Neural cell (in vitro differentiated cells): ENCODE measurements around the gene CELF5. TPM values are rescaled to one million over a fixed set of nuclear protein-coding genes. Genes with fewer than 3 reads are reported as not detected.

Experiments used
- H2AFZ ChIP-seq: fragments of 200-600, 300-800 bp; sonication (generic), shearing (Covaris generic); 2 replicates; pipeline ENCODE4 v1.6.0; 2014; ENCODE audit warnings: low read depth, mild to moderate bottlenecking, antibody characterized with exemption, low read length, moderate library complexity
- H3F3A ChIP-seq: fragments of 200-600 bp; shearing (Covaris generic); 2 replicates; pipeline ENCODE4 v1.6.1; 2016; ENCODE audit warnings: mild to moderate bottlenecking, moderate library complexity, mixed read lengths, antibody characterized with exemption, low read length; ENCODE audit not compliant: insufficient read depth, poor library complexity, severe bottlenecking
- H3K27ac ChIP-seq: fragments of 200-600, 300-800 bp; sonication (generic), shearing (Covaris generic); 2 replicates; pipeline ENCODE4 v1.5.1; 2014; ENCODE audit warnings: mild to moderate bottlenecking, low read length, moderate library complexity
- H3K27me3 ChIP-seq: fragments of 300-800, 200-600 bp; sonication (generic), shearing (Covaris generic); 2 replicates; pipeline ENCODE4 v1.6.0; 2014; ENCODE audit warnings: mild to moderate bottlenecking, low read depth, low read length, moderate library complexity; ENCODE audit not compliant: insufficient read depth
- H3K36me3 ChIP-seq: fragments of 300-800, 200-600 bp; sonication (generic), shearing (Covaris generic); 2 replicates; pipeline ENCODE4 v1.5.1; 2014; ENCODE audit warnings: mild to moderate bottlenecking, antibody characterized with exemption, low read length, moderate library complexity; ENCODE audit not compliant: insufficient read depth
- H3K4me2 ChIP-seq: fragments of 300-800, 200-600 bp; sonication (generic), shearing (Covaris generic); 2 replicates; pipeline ENCODE4 v1.6.0; 2014; ENCODE audit warnings: mild to moderate bottlenecking, low read length
- H3K4me3 ChIP-seq: fragments of 300-800, 200-600 bp; sonication (generic), shearing (Covaris generic); 2 replicates; pipeline ENCODE4 v1.5.1; 2014; ENCODE audit warnings: mild to moderate bottlenecking, low read length, moderate library complexity
- H3K79me2 ChIP-seq: fragments of 200-600 bp; shearing (Covaris generic); replicated peaks from 2 replicates; pipeline ENCODE4 v1.6.0; 2014; ENCODE audit warnings: mild to moderate bottlenecking, low read length, moderate library complexity; ENCODE audit not compliant: insufficient read depth
- H3K9ac ChIP-seq: fragments of 300-800, 200-600 bp; sonication (generic), shearing (Covaris generic); 2 replicates; pipeline ENCODE4 v1.6.1; 2016; ENCODE audit warnings: mild to moderate bottlenecking, low read length, mixed read lengths
- H3K9me2 ChIP-seq: fragments of 200-600 bp; shearing (Covaris generic); 2 replicates; pipeline ENCODE4 v1.6.1; 2016; ENCODE audit warnings: mild to moderate bottlenecking, low read length, mixed read lengths; ENCODE audit not compliant: insufficient read depth
- H3K9me3 ChIP-seq: fragments of 200-600, 300-800 bp; sonication (generic), shearing (Covaris generic); 2 replicates; pipeline ENCODE4 v1.6.1; 2016; ENCODE audit warnings: mild to moderate bottlenecking, mixed run types, low read length, moderate library complexity, mixed read lengths
- H4K20me1 ChIP-seq: fragments of 200-600 bp; shearing (Covaris generic); 2 replicates; pipeline ENCODE4 v1.6.1; 2016; ENCODE audit warnings: mild to moderate bottlenecking, mixed run types; ENCODE audit not compliant: insufficient read depth
- EP300 ChIP-seq: fragments of 450-650 bp; conservative IDR thresholded peaks from 2 replicates; pipeline ENCODE4 v1.6.1; 2014; ENCODE audit warnings: antibody characterized with exemption, mild to moderate bottlenecking, moderate library complexity; ENCODE audit not compliant: poor library complexity, severe bottlenecking
- EZH2 ChIP-seq: fragments of 200-600, 300-800 bp; shearing (Covaris generic), sonication (generic); IDR thresholded peaks from 2 replicates; pipeline ENCODE4 v1.6.1; 2014; ENCODE audit warnings: antibody characterized with exemption, low read length, borderline replicate concordance, mild to moderate bottlenecking; ENCODE audit not compliant: insufficient read depth, poor library complexity, severe bottlenecking
- MXI1 ChIP-seq: fragments of 450-650 bp; conservative IDR thresholded peaks from 2 replicates; pipeline ENCODE4 v1.6.1; 2014; ENCODE audit warnings: antibody characterized with exemption, mild to moderate bottlenecking; ENCODE audit not compliant: poor library complexity, severe bottlenecking
- POLR2AphosphoS5 ChIP-seq: IDR thresholded peaks from 2 replicates; pipeline ENCODE4 v1.6.1; 2012
- SMC3 ChIP-seq: fragments of 450-650 bp; conservative IDR thresholded peaks from 2 replicates; pipeline ENCODE4 v1.6.1; 2014; ENCODE audit warnings: antibody characterized with exemption, mild to moderate bottlenecking, moderate library complexity; ENCODE audit not compliant: poor library complexity
- polyA plus RNA-seq: library from polyadenylated mRNA; depleted of rRNA; stranded (reverse); fragments of >200 nt; gene quantifications from 2 replicates; pipeline ENCODE4 v1.2.3, GENCODE V29; 2014
- TF ChIP-seq, protein P1 (sequence below): fragments of 450-650 bp; IDR thresholded peaks from 2 replicates; pipeline ENCODE4 v1.5.1; 2014; ENCODE audit warnings: antibody characterized with exemption, mild to moderate bottlenecking, moderate library complexity; ENCODE audit not compliant: poor library complexity, severe bottlenecking
- TF ChIP-seq, protein P2 (sequence below): IDR thresholded peaks from 2 replicates; pipeline ENCODE4 v1.6.1; 2012; ENCODE audit warnings: borderline replicate concordance

Gene CELF5
- polyA plus RNA-seq, 1 donor from 2014 or later, result 130 TPM

DNA sequence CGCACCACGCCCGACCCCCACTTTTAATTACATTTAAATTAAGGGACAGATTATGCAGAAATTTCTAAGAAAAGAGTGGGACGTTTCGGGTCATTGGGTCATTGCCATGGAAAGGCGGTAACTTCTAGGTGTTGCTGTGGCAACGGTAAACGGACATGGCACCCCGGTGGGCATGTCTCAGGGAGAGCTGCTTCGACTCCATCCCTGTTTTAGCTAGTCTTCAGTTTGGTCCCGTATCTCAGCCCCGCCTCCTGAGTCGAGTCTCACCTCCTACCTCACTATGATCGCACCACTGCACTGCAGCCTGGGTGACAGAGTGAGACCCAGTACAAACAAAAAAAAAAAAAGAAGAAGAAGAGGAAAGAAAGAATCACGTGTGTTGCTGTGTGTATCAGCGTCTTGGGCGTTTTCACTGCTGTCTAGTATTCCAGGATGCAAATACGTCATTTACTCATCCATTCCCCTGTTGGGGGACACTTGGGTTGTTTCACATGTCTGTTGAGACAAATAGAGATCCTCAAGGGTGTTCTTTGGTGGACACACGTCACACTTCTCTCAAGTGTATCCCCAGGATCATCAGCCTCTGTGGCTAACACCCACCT is 41.7 kb downstream of the CELF5 start:
- TF ChIP-seq, protein P1, sequence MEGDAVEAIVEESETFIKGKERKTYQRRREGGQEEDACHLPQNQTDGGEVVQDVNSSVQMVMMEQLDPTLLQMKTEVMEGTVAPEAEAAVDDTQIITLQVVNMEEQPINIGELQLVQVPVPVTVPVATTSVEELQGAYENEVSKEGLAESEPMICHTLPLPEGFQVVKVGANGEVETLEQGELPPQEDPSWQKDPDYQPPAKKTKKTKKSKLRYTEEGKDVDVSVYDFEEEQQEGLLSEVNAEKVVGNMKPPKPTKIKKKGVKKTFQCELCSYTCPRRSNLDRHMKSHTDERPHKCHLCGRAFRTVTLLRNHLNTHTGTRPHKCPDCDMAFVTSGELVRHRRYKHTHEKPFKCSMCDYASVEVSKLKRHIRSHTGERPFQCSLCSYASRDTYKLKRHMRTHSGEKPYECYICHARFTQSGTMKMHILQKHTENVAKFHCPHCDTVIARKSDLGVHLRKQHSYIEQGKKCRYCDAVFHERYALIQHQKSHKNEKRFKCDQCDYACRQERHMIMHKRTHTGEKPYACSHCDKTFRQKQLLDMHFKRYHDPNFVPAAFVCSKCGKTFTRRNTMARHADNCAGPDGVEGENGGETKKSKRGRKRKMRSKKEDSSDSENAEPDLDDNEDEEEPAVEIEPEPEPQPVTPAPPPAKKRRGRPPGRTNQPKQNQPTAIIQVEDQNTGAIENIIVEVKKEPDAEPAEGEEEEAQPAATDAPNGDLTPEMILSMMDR, result no peak
- no peak for TF ChIP-seq SMC3
- no peak for TF ChIP-seq EP300
- no peak for TF ChIP-seq POLR2AphosphoS5
- no peak for TF ChIP-seq MXI1
- peak overlapping the region; percentile 28 for H3K4me3 ChIP-seq
- peak overlapping the region; percentile 68 for H3K27ac ChIP-seq

DNA sequence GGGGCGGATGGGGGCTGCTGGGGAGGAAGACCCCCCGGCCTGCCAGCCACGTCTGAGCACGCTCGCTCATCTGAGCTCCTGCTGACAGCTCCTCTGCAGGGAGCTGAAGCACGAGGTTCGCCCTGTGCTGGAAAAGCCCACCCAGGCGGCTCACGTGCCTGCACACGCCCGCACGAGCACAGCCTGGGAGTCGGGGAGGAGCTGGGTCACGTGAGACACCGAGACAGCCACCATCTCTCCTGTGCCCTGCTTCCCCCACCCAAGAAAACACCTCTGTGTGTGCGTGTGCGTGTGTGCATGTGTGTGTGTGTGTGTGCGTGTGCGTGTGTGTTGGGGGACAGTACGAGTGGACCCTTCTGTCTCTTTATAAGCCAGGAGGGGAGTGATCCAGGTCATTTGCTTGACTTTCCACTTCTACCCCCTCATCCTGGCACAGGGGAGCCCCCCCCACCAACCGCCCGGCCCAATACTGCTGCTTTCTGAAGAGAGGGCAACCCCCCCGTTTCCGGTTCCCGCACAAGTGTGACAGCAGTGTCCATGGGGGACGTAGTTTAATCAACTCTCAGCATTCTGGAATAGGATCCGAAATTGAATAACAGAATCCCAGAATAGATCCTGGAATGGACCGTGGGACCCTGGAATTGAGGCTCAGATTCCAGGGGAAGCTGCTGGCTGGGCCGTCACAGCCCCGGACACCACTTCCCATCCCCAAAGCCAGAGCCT is 42.5 kb downstream of the CELF5 start:
- peak overlapping the region; percentile 44 for H3K9ac ChIP-seq
- peak overlapping the region; percentile 68 for H3K27ac ChIP-seq
- no peak overlapping the region for H2AFZ ChIP-seq
- no peaks in the 10 kb centered on the region for H3K9me2 ChIP-seq
- no peak overlapping the region for H3K4me2 ChIP-seq
- peaks cover 6% of the 10 kb centered on the region for H3K36me3 ChIP-seq
- no peaks in the 10 kb centered on the region for H3F3A ChIP-seq
- no peaks in the 10 kb centered on the region for H3K27me3 ChIP-seq
- peaks cover 57% of the 10 kb centered on the region for H3K79me2 ChIP-seq
- TF ChIP-seq, protein P2, sequence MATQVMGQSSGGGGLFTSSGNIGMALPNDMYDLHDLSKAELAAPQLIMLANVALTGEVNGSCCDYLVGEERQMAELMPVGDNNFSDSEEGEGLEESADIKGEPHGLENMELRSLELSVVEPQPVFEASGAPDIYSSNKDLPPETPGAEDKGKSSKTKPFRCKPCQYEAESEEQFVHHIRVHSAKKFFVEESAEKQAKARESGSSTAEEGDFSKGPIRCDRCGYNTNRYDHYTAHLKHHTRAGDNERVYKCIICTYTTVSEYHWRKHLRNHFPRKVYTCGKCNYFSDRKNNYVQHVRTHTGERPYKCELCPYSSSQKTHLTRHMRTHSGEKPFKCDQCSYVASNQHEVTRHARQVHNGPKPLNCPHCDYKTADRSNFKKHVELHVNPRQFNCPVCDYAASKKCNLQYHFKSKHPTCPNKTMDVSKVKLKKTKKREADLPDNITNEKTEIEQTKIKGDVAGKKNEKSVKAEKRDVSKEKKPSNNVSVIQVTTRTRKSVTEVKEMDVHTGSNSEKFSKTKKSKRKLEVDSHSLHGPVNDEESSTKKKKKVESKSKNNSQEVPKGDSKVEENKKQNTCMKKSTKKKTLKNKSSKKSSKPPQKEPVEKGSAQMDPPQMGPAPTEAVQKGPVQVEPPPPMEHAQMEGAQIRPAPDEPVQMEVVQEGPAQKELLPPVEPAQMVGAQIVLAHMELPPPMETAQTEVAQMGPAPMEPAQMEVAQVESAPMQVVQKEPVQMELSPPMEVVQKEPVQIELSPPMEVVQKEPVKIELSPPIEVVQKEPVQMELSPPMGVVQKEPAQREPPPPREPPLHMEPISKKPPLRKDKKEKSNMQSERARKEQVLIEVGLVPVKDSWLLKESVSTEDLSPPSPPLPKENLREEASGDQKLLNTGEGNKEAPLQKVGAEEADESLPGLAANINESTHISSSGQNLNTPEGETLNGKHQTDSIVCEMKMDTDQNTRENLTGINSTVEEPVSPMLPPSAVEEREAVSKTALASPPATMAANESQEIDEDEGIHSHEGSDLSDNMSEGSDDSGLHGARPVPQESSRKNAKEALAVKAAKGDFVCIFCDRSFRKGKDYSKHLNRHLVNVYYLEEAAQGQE, result no peak
- no peak for TF ChIP-seq SMC3
- peak; percentile 52 for TF ChIP-seq MXI1
- peak overlapping the region; percentile 28 for H3K4me3 ChIP-seq
- H3K9me3 ChIP-seq, result no peaks in the 10 kb centered on the region
- H4K20me1 ChIP-seq, result no peaks in the 10 kb centered on the region

More for the DNA sequence above, 41.7 kb downstream of the CELF5 start:
- H4K20me1 ChIP-seq, result no peaks in the 10 kb centered on the region
- peaks cover 49% of the 10 kb centered on the region for H3K79me2 ChIP-seq
- H3K27me3 ChIP-seq, result no peaks in the 10 kb centered on the region
- no peaks in the 10 kb centered on the region for H3K9me2 ChIP-seq
- H3F3A ChIP-seq, result no peaks in the 10 kb centered on the region
- no peak overlapping the region for H2AFZ ChIP-seq
- H3K9ac ChIP-seq, result no peak overlapping the region
- no peaks in the 10 kb centered on the region for H3K9me3 ChIP-seq
- peaks cover 6% of the 10 kb centered on the region for H3K36me3 ChIP-seq
- H3K4me2 ChIP-seq, result no peak overlapping the region

DNA sequence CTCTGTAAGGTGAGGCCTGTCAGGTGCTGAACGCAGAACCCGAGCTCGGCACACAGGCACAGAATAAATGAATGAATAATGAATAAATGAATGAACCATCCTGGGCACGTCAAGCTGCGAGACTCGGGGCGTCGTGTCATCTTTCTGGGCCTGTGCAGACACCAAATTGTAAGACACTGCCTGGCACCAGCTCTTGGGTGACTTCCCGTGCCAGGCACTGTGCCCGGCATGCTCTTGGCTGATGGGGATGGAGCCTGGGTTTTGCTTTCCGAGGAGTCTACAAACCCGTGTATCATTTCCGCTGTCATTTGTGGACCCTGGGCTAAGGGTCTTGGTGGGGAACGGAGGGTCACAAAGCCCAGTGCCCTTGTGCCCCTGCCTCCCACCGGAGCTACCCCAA is 43.9 kb downstream of the CELF5 start:
- Histone ChIP-seq H3K9me2 (no peaks in the 10 kb centered on the region), H3K9ac (no peak overlapping the region), H4K20me1 (no peaks in the 10 kb centered on the region), H3K79me2 (peaks cover 66% of the 10 kb centered on the region), H3K27ac (peak overlapping the region; percentile 34), H3K9me3 (no peaks in the 10 kb centered on the region), H2AFZ (no peak overlapping the region), H3F3A (no peaks in the 10 kb centered on the region), H3K36me3 (peaks cover 6% of the 10 kb centered on the region), H3K27me3 (no peaks in the 10 kb centered on the region), H3K4me2 (no peak overlapping the region), H3K4me3 (no peak overlapping the region)
- TF ChIP-seq, protein P1, result no peak
- TF ChIP-seq, protein P2, result no peak
- TF ChIP-seq MXI1 (no peak), EZH2 (no peak), EP300 (no peak)
